Posterior vena cava (tissue), 2 donors: ENCODE data around the gene CDK10. TPM values are rescaled to one million over a fixed set of nuclear protein-coding genes. Genes with fewer than 3 reads are reported as not detected.

Source experiments
- DNase-seq: peaks from one replicate; pipeline ENCODE4 v3.0.0-alpha.2; 2020; ENCODE audit warnings: low spot score
- intact Hi-C, 2 donors: fragments of 100-400 bp; cut with DNase I; formaldehyde crosslinking; loops; one replicate each; pipeline versions ENCODE4 v1.14.1 to v1.14.2; 2022 to 2023
- total RNA-seq, 2 donors: library from RNA; stranded (reverse); fragmentation: NEBNext Ultra II Directional; extraction: Animal tissue kit (Norgen Biotek cat#: 25700); gene quantifications; one replicate each; pipeline ENCODE4 v1.2.1, GENCODE V29; 2021
- donor health status: DM: yes; HTN: yes; CAD: no.
- donor health status: DM: yes; HTN: yes; CAD: no.

CDK10 gene
- total RNA-seq, 2 donors from 2014 or later = 33.7 to 37.5 TPM

DNA sequence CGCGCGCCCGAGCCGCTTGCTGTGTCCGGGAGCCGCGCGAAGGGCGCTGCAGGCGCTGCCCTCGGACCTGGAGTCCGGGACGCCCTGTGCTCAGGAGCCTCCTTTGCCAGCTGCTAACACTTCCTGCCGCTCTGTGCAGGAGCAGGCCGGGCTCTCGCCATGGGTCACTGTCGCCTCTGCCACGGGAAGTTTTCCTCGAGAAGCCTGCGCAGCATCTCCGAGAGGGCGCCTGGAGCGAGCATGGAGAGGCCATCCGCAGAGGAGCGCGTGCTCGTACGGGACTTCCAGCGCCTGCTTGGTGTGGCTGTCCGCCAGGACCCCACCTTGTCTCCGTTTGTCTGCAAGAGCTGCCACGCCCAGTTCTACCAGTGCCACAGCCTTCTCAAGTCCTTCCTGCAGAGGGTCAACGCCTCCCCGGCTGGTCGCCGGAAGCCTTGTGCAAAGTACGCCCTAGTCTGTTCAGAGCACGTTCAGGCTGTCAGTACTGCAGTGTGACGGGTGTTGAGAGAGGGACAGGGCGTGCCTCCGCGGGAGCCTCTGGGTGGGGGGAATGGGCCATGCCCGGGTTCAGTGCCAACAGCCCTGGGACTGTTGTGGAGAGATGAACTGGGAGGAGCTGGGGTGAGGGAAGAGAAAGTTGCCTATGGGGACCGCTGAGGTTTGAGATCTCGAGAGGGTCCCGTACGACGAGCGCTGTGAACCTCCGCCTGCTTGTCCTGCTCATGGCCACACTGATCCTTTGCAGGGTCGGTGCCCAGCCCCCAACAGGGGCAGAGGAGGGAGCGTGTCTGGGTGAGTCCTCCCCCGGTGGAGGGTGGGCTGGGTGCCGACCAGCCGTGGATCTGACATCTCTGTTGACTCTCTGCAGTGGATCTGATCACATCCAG, 36.1 kb downstream of the CDK10 start:
- intact Hi-C loops = no loop called here
- peak; percentile 94 for DNase-seq

GRCh38 chr16:89723279-89724250, 37.1 kb downstream of the CDK10 start:
- DNase-seq = no peak
- intact Hi-C loops = no loop called here

DNA sequence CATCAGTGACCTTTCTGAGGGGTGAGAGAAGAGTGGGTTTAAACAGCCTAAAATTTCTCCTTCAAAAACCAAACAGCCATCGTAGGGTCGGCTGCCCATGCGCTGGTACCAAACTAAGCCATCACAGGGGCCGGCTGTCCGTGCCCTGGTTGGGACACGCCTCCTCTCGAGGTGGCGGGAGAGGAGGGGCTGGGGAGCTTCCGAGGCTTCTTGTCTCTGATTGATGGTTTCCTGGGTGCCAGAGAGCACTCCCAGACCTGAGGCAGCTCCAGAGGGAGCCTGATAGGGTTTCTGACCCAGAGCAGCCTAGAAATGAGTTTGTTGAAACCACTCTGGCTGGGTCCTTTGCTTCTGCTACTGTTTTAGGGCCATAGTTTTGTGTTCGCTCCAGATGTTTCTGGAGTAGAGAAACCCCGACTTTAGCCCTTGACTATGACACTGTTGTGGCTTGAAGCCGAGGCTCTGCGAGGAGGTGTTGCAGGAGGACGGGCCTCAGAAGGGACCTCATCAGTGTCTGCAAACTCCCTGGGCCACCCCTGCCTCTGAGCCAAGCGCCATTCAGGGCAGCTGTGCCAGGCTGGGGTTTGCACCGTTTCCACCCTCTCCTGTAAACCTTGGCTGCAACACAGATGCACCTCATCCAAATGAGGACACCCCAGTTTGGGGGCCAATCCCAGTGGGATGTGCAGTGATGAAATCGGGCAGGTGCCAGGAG, 41.1 kb downstream of the CDK10 start:
- no peak for DNase-seq
- intact Hi-C loops = no loop called here

DNA sequence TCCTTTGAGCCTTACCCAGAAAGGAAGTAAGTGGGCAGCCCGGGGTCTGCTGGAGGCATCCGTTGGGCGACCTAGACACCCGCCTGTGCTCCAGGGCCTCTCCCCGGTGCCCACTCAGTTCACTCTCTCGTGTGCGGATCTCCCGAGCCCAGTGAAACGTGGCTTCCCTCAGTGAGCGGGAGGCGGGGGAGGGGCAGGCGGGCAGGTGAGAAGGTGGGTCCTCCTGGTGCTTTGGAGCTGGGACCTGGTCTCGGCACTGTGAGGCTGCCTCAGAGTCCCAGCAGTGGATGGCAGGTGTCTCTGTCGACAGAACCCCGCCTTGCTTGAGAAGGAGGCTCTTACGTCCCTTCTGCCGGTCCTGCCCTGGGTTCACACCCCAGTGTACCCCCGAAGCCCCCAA, 42.8 kb downstream of the CDK10 start:
- intact Hi-C loops = no loop called here
- DNase-seq = no peak

DNA sequence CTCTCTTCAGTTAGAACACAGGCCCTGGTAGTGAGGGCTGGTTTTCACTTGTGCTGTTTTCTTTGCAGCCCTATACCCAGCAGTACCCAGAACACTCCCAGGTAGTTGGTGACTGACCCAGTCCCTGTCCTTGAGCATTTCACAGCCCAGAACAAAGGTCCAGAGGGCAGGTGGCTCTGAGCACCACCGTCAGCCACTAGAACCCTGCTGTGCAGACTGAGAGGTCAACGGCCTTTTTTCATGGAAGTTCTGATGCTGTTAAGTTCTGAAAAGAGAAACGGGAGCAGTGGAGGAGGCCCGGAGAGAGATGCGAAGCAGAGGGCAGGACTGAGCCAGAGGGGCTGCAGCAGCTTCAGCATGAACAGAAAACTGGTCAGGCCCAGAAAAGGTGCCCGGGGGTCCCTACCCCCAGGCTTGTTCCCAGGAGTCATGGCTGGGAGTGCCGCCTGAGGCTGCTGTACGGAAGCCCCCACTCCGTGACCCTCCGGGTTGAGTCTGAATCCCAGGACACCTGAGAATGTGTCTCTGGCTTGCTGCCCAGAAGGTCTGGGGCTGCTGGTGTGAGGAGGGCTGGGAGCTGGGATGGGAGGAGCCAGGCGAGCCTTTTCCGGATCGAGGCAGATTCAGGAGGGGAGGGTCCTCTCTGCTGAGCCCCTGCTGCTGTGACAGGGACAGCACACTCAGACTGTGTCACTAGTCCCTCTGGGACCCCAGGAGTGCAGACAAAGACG, 43.5 kb downstream of the CDK10 start:
- intact Hi-C loops = no loop called here
- DNase-seq = no peak

- DNase-seq = no peak
- intact Hi-C loops = no loop called here
Measured at GRCh38 chr16:89730610-89731234, 44.2 kb downstream of the CDK10 start.

- intact Hi-C loops = no loop called here
- DNase-seq = no peak
Measured at GRCh38 chr16:89732142-89732917, 45.8 kb downstream of the CDK10 start.

DNA sequence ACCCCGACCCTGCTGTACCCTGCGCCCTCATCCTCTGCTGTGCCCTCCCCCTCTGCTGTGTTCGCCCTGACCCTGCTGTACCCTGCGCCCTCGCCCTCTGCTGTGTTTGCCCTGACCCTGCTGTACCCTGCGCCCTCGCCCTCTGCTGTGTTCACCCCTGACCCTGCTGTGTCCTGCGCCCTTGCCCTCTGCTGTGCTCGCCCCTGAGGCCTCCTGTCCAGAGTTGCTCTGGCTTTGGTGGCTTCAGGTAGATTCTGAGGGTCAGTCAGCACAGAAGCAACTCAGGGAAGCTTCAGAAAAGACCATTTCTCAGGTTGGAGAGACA, 46.4 kb downstream of the CDK10 start:
- intact Hi-C loops = no loop called here
- DNase-seq = no peak

DNA sequence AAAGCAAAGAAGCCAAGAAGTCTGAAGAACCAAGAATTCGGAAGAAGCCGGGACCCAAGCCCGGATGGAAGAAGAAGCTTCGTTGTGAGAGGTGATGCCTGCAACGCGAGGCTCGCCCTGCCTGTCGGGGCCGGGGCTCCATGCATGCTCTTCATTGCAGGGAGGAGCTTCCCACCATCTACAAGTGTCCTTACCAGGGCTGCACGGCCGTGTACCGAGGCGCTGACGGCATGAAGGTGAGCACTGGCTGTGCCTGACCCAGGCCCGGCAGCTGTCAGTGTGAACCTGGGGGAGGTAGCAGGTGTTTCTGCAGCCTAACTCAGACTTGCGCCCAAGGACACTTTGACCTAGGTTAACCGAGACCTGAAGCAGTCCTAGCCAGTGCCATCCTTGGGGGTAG, 46.8 kb downstream of the CDK10 start:
- no peak for DNase-seq
- intact Hi-C loops = no loop called here

- intact Hi-C loops = no loop called here
- no peak for DNase-seq
Measured at GRCh38 chr16:89733792-89734191, 47.3 kb downstream of the CDK10 start.

- intact Hi-C loops = no loop called here
- DNase-seq = no peak
Measured at GRCh38 chr16:89736554-89736953, 50.1 kb downstream of the CDK10 start.

GRCh38 chr16:89737341-89738071, 51.0 kb downstream of the CDK10 start:
- intact Hi-C loops = no loop called here
- DNase-seq = no peak

- DNase-seq = no peak
- intact Hi-C loops = no loop called here
Measured at GRCh38 chr16:89738072-89738377, 51.5 kb downstream of the CDK10 start.

DNA sequence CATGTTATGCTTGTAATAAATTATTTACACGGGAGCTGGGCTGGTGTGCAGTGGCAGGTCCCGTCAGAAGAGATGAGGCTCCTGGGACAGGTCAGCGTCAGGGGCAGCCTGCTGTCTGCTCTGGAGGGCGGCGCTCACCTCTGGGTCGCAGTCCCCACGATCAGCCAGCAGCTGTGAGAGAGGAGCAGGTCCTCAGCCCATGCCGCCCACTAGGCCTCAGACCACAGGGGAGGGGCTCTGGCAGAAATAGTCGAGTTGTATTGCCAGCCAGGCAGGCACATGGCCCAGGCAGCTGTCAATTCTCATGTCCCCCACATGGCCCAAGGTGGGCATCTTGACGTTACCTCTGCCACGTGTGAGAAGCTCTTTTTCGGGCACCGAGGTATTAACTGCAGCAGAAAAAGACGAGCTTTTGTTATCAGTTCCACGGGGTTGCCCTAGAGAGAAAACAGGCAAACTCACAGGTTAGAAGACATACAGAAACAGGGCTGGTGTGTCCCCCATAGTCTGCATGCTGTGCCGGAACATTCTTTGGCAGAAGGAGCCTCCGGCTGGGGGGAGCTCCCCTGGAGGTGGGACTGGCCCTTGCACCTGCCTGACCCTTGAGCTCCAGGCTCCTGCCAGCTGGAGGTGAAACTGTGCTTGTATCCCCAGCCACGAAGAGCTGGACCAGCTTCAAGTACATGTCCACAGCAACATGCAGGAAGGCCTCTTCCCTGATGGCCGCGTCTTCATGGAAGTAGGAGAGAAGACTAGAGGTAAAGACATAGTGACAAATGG, 52.2 kb downstream of the CDK10 start:
- intact Hi-C loops = no loop called here
- DNase-seq = no peak

DNA sequence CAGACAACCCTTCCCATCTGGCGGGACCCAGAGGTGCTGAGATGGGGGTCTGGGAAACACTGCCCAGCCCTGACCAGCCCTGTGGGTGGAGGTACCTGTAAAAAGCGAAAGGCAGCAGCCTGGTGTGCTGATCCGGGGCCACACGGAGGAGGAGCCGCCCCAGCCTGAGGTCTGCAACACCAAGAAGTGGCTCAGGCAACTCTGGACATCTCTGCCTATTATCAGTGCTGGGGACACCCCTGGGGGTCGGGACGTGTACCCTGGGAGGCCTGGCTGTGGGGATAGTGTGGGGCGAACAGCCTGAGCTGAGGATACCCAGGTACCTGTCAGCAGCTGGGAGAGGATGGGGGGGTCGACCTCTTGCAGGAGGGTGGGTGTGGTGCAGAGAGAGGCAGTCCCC, 52.9 kb downstream of the CDK10 start:
- intact Hi-C loops = no loop called here
- DNase-seq = no peak

DNA sequence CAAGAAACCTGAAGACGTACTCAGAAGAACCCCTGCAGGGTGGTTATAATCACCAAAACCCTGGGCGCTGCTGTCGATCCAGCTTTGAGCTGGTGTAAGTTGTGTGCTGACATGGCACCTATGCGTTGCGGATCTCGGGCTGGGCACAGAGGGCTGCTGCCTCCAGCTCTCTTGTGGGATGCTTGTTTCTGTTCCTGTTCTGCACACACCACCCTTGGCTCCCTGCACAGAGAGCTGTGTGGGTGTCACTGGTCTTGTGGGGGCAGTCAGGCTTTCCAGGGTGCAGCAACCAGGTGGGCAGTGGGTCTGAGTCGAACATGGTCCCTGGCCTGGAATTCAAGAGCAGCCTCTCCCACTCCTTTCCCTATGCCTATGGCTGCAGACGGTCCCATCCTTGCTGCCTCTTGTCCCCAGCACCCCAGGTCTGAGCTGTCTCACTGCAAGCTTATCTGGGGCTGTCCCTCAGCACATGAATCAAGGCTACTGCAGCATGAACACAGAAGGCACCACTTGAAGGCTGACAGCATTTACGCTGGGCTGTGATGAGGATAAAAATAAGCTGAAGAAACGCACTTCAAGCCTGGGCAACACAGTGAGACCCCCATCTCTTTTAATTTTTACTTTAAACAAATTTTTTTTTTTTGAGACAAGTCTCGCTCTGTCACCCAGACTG, 55.0 kb downstream of the CDK10 start:
- intact Hi-C loops = no loop called here
- no peak for DNase-seq
